OCI-LY7 (cell line): ENCODE measurements around the gene KCNN3. TPM values are rescaled to one million over a fixed set of nuclear protein-coding genes. Genes with fewer than 3 reads are reported as not detected.

Experiments
- BruUV-seq: library from RNA; stranded (reverse); fragments of 400-500 nt; replicated peaks from 2 replicates; lab custom pipeline; 2021; lab: Mats Ljungman, UMichigan
- CTCF ChIA-PET: fragments of 300-600 bp; sonication (Branson Sonifier 250); formaldehyde crosslinking; loops from one replicate; lab custom pipeline; 2022; ENCODE audit warnings: antibody characterized with exemption; ENCODE audit not compliant: unreplicated experiment; lab: Charles Lee
- POLR2A ChIA-PET: fragments of 300-600 bp; sonication (Branson Sonifier 250); formaldehyde crosslinking; loops from one replicate; lab custom pipeline; 2022; ENCODE audit warnings: antibody characterized with exemption; lab: Charles Lee
- DNase-seq: peaks from one replicate; pipeline ENCODE4 v3.0.0-alpha.2; 2015; ENCODE audit warnings: low spot score
- H2AFZ ChIP-seq: fragments of 200-600 bp; sonication (generic), shearing (Covaris generic); 2 replicates; pipeline ENCODE4 v1.6.1; 2014; ENCODE audit warnings: mild to moderate bottlenecking, antibody characterized with exemption, low read length, moderate library complexity
- H3K27ac ChIP-seq: fragments of 200-600 bp; sonication (generic); 2 replicates; pipeline ENCODE4 v1.5.1; 2014; ENCODE audit warnings: mixed run types, low read depth, mild to moderate bottlenecking, moderate library complexity, low read length, inconsistent platforms; ENCODE audit not compliant: poor library complexity, severe bottlenecking
- H3K36me3 ChIP-seq: fragments of 200-600 bp; sonication (generic); 2 replicates; pipeline ENCODE4 v1.6.1; 2014; ENCODE audit warnings: mild to moderate bottlenecking, antibody characterized with exemption, low read length, moderate library complexity, mixed read lengths; ENCODE audit not compliant: insufficient read depth
- H3K4me1 ChIP-seq: fragments of 200-600 bp; sonication (generic); 2 replicates; pipeline ENCODE4 v1.5.1; 2014; ENCODE audit warnings: mild to moderate bottlenecking, low read length; ENCODE audit not compliant: insufficient read depth, poor library complexity, severe bottlenecking
- H3K4me2 ChIP-seq: fragments of 200-600 bp; sonication (generic); 2 replicates; pipeline ENCODE4 v1.6.1; 2014; ENCODE audit warnings: mild to moderate bottlenecking, low read length
- H3K4me3 ChIP-seq: fragments of 200-600 bp; sonication (generic); 2 replicates; pipeline ENCODE4 v1.5.1; 2014; ENCODE audit warnings: mild to moderate bottlenecking, low read depth, low read length; ENCODE audit not compliant: poor library complexity, severe bottlenecking
- H3K79me2 ChIP-seq: fragments of 200-600 bp; sonication (generic); 2 replicates; pipeline ENCODE4 v1.6.1; 2016; ENCODE audit warnings: low read depth, mild to moderate bottlenecking, low read length, moderate library complexity, mixed read lengths; ENCODE audit not compliant: insufficient read depth
- H3K9me2 ChIP-seq: fragments of 200-600 bp; sonication (generic); 2 replicates; pipeline ENCODE4 v1.6.1; 2016; ENCODE audit warnings: mild to moderate bottlenecking, low read length, mixed read lengths; ENCODE audit not compliant: insufficient read depth
- H3K9me3 ChIP-seq: fragments of 200-600 bp; sonication (generic); 2 replicates; pipeline ENCODE4 v1.6.1; 2014; ENCODE audit warnings: mild to moderate bottlenecking, mixed run types, low read length, mixed read lengths
- H4K20me1 ChIP-seq: fragments of 200-600 bp; sonication (generic); 2 replicates; pipeline ENCODE4 v1.6.1; 2014; ENCODE audit warnings: mild to moderate bottlenecking, antibody characterized with exemption, low read length, moderate library complexity, mixed read lengths; ENCODE audit not compliant: insufficient read depth
- CTCF ChIP-seq: fragments of 200-600 bp; sonication (generic); conservative IDR thresholded peaks from 2 replicates; pipeline ENCODE4 v1.5.1; 2014; ENCODE audit warnings: mild to moderate bottlenecking, antibody characterized with exemption, low read length, moderate library complexity, mixed read lengths
- EZH2phosphoT487 ChIP-seq: fragments of 200-600 bp; sonication (generic); IDR thresholded peaks from 2 replicates; pipeline ENCODE4 v1.6.1; 2018; ENCODE audit warnings: low read depth, borderline replicate concordance, mild to moderate bottlenecking, mixed run types, antibody characterized with exemption, low read length, moderate library complexity, mixed read lengths
- intact Hi-C: fragments of 100-400 bp; cut with micrococcal nuclease; formaldehyde crosslinking; loops from one replicate; pipeline ENCODE4 v1.10.0; 2022; ENCODE audit not compliant: unreplicated experiment
- total RNA-seq, 2 experiments: library from RNA; depleted of rRNA in 1 of 2; stranded (reverse); fragments of >200 nt in 1 of 2; shearing (Covaris generic) in 1 of 2; gene quantifications; 2 replicates each; pipeline ENCODE4 v1.2.3, GENCODE V29; 2014 to 2022

The KCNN3 gene
- total RNA-seq, 2 experiments from 2014 or later: 14.8 to 50.8 TPM

- no peak overlapping the region for H3K27ac ChIP-seq
- H3K9me3 ChIP-seq: no peaks in the 10 kb centered on the region
- H3K4me3 ChIP-seq: no peak overlapping the region
- ChIA-PET POLR2A (no interaction called here), CTCF (no interaction called here)
- H3K4me1 ChIP-seq: no peaks in the 10 kb centered on the region
- intact Hi-C loops: no loop called here
- H3K4me2 ChIP-seq: no peak overlapping the region
- no peaks in the 10 kb centered on the region for H4K20me1 ChIP-seq
- H2AFZ ChIP-seq: no peak overlapping the region
- H3K36me3 ChIP-seq: no peaks in the 10 kb centered on the region
- TF ChIP-seq EZH2phosphoT487 (no peak), CTCF (no peak)
- no peaks in the 10 kb centered on the region for H3K9me2 ChIP-seq
- no peaks in the 10 kb centered on the region for H3K79me2 ChIP-seq
- BruUV-seq: no TSS peak
- no peak for DNase-seq
Observed at GRCh38 chr1:154899041-154899440, 29.0 kb upstream of the KCNN3 start.

GRCh38 chr1:154896771-154897286 lies 26.7 kb upstream of the KCNN3 start:
- Histone ChIP-seq H3K79me2 (no peaks in the 10 kb centered on the region), H3K4me2 (no peak overlapping the region), H3K4me3 (no peak overlapping the region), H3K36me3 (no peaks in the 10 kb centered on the region), H2AFZ (no peak overlapping the region), H4K20me1 (no peaks in the 10 kb centered on the region), H3K9me3 (no peaks in the 10 kb centered on the region), H3K27ac (no peak overlapping the region), H3K9me2 (no peaks in the 10 kb centered on the region), H3K4me1 (no peaks in the 10 kb centered on the region)
- POLR2A ChIA-PET: interaction anchor here (0.6 kb wide), 1 partner anchor 455 kb away, joined by 3 read pairs; no protein-coding TSS in a partner anchor
- CTCF ChIA-PET: no interaction called here
- intact Hi-C loops: no loop called here
- no peak for TF ChIP-seq CTCF
- TF ChIP-seq EZH2phosphoT487: no peak
- no peak for DNase-seq
- BruUV-seq: no TSS peak

- BruUV-seq: no TSS peak
- Histone ChIP-seq H3K9me2 (no peaks in the 10 kb centered on the region), H3K79me2 (no peaks in the 10 kb centered on the region), H2AFZ (no peak overlapping the region), H3K9me3 (no peaks in the 10 kb centered on the region), H3K27ac (no peak overlapping the region), H4K20me1 (no peaks in the 10 kb centered on the region), H3K36me3 (no peaks in the 10 kb centered on the region), H3K4me2 (no peak overlapping the region), H3K4me3 (no peak overlapping the region), H3K4me1 (no peaks in the 10 kb centered on the region)
- DNase-seq: no peak
- intact Hi-C loops: no loop called here
- POLR2A ChIA-PET: interaction anchor here (0.7 to 0.9 kb wide), 2 partner anchors 10 to 231 kb away, joined by 3 read pairs; no protein-coding TSS in a partner anchor
- TF ChIP-seq EZH2phosphoT487: no peak
- no peak for TF ChIP-seq CTCF
- CTCF ChIA-PET: interaction anchor here (0.6 kb wide), 1 partner anchor 28 kb away, joined by 6 read pairs; no protein-coding TSS in a partner anchor
Observed at GRCh38 chr1:154895798-154896197, 25.7 kb upstream of the KCNN3 start.
